ENCODE results near the gene SYP. TPM values are rescaled to one million over a fixed set of nuclear protein-coding genes. Genes with fewer than 3 reads are reported as not detected.

The SYP gene
- total and polyA plus RNA-seq, 9 of the 15 experiments (the other 6 are each of a cell fraction or from before 2014, with no cell fraction given) = 0.48 to 5.1 (median 2.6) TPM

- TF ChIP-seq ZNF449 (CRISPR knock-in tag; IDR thresholded peaks at IDR 0.05) (no peak), BMI1 (IDR thresholded peaks at IDR 0.05; ENCODE audit: low read length) (no peak), RAD51 (IDR thresholded peaks at IDR 0.05; ENCODE audit: borderline replicate concordance, low read depth) (no peak), REST (IDR thresholded peaks at IDR 0.05; ENCODE audit: borderline replicate concordance) (peak; percentile 100), REST (CRISPR knock-in tag; IDR thresholded peaks at IDR 0.05; ENCODE audit: low read depth) (peak; percentile 100), SREBF2 (CRISPR knock-in tag; IDR thresholded peaks at IDR 0.05) (no peak), DNMT1 (IDR thresholded peaks at IDR 0.05) (no peak), E2F1 (CRISPR knock-in tag; IDR thresholded peaks at IDR 0.05) (peak; percentile 90), HINFP (tag; conservative IDR thresholded peaks at IDR 0.05; ENCODE audit: low read depth) (no peak), ZNF639 (CRISPR knock-in tag; conservative IDR thresholded peaks at IDR 0.05 in 1 of 2, IDR thresholded peaks at IDR 0.05 in 1 of 2) (peak in 1 of 2 experiments; percentile 83; a peak in 2 of 4 replicates), EP400 (IDR thresholded peaks at IDR 0.05) (peak; percentile 50; the same call in 1 of the 2 replicates)
These were observed at the start of gene SYP (continued) for GRCh38 chrX:49199906-49200771.
